ENCODE results near the gene FAM13C.

DNA sequence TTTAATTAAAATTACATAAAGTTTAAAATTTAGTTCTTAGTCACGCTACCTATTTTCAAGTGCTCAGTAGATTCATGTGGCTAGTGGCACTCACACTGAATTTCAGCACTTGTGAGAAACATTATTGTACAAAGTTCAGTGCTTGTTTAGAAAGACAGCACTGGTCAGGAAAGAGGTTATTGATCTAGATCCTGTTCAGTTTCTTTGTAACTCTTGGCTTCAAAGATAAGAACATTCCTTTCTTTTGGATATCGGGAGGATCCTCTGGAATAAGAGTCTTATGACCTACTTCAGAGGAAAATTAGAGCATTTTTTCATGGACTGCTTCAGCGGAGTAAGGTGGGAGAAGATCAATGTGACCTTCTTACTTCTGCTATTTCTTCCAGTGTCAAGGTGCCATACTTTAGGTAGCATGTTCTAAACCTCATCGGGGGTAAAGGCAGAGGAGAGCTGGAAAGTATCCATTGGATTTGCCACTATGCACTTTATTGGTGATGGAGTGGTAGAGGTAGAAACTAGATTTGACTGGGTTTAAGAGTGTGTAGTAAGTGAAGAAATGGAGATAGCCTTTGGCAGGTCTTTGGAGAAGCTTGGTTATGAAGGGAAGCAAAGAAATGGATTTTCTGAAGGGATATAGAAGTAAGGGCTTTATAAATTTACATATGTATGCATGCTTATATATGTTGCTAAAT lies 146.0 kb downstream of the FAM13C start:
- TF ChIP-seq, protein P1, sequence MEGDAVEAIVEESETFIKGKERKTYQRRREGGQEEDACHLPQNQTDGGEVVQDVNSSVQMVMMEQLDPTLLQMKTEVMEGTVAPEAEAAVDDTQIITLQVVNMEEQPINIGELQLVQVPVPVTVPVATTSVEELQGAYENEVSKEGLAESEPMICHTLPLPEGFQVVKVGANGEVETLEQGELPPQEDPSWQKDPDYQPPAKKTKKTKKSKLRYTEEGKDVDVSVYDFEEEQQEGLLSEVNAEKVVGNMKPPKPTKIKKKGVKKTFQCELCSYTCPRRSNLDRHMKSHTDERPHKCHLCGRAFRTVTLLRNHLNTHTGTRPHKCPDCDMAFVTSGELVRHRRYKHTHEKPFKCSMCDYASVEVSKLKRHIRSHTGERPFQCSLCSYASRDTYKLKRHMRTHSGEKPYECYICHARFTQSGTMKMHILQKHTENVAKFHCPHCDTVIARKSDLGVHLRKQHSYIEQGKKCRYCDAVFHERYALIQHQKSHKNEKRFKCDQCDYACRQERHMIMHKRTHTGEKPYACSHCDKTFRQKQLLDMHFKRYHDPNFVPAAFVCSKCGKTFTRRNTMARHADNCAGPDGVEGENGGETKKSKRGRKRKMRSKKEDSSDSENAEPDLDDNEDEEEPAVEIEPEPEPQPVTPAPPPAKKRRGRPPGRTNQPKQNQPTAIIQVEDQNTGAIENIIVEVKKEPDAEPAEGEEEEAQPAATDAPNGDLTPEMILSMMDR (IDR thresholded peaks at IDR 0.05; ENCODE audit: low read depth, low read length), result no peak
- TF ChIP-seq, protein P2, sequence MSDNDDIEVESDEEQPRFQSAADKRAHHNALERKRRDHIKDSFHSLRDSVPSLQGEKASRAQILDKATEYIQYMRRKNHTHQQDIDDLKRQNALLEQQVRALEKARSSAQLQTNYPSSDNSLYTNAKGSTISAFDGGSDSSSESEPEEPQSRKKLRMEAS (IDR thresholded peaks at IDR 0.05; ENCODE audit: low read depth, low read length), result no peak
- TF ChIP-seq POLR2A (IDR thresholded peaks at IDR 0.05; ENCODE audit: extremely low read depth, insufficient read length), result no peak

All from NB4 (cell line).